Spleen (tissue), 11 donors: Measurements from ENCODE around the gene TOMM40L. TPM values are rescaled to one million over a fixed set of nuclear protein-coding genes. Genes with fewer than 3 reads are reported as not detected.
"Not testable (repeated sequence)": the region's sequence is repeated elsewhere in the genome, so short reads cannot be mapped to it uniquely, and the experiment has no call there.

ENCODE experiments used
- DNase-seq: peaks from one replicate; pipeline ENCODE4 v3.0.0-alpha.2; 2020
- H3K27ac ChIP-seq, 8 donors: fragments of 200-600 bp; sonication (generic) in 7 of 8; 1 replicate in 4 of 8; 2 replicates in 4 of 8; pipeline versions ENCODE4 v1.5.0 to v1.8.0; 2016 to 2021; ENCODE audit warnings: inconsistent platforms in 4 of 8, mild to moderate bottlenecking in 4 of 8, moderate library complexity in 1 of 8
- H3K27me3 ChIP-seq, 7 donors: fragments of 200-600 bp; sonication (generic) in 6 of 7; replicated peaks in 1 of 7; 1 replicate in 4 of 7; 2 replicates in 3 of 7; pipeline versions ENCODE4 v1.5.0 to v1.8.0; 2016 to 2021; ENCODE audit warnings: inconsistent platforms in 3 of 7, mild to moderate bottlenecking in 1 of 7
- H3K36me3 ChIP-seq, 6 donors: fragments of 200-600 bp; sonication (generic) in 5 of 6; 1 replicate in 4 of 6; 2 replicates in 2 of 6; pipeline versions ENCODE4 v1.5.0 to v1.8.0; 2016 to 2021; ENCODE audit warnings: inconsistent platforms in 2 of 6
- H3K4me1 ChIP-seq, 6 donors: fragments of 200-600 bp; sonication (generic) in 5 of 6; 1 replicate in 3 of 6; 2 replicates in 3 of 6; pipeline versions ENCODE4 v1.5.0 to v1.8.0; 2016 to 2021; ENCODE audit warnings: inconsistent platforms in 3 of 6
- H3K4me3 ChIP-seq, 8 donors: fragments of 200-600 bp; sonication (generic) in 7 of 8; 1 replicate in 4 of 8; 2 replicates in 4 of 8; pipeline versions ENCODE4 v1.5.0 to v1.8.0; 2016 to 2021; ENCODE audit warnings: inconsistent platforms in 4 of 8, mild to moderate bottlenecking in 4 of 8, moderate library complexity in 2 of 8
- H3K9me3 ChIP-seq, 8 donors: fragments of 200-600 bp; sonication (generic) in 7 of 8; 1 replicate in 4 of 8; 2 replicates in 4 of 8; pipeline versions ENCODE4 v1.5.0 to v1.8.0; 2016 to 2021; ENCODE audit warnings: inconsistent platforms in 4 of 8
- CTCF ChIP-seq, 11 experiments: fragments of 200-600 bp in 7 of 11; fragments of 450-650 bp in 4 of 11; sonication (generic) in 4 of 11; IDR thresholded peaks in 8 of 11; conservative IDR thresholded peaks in 3 of 11; 1 replicate in 7 of 11; 2 replicates in 4 of 11; pipeline versions ENCODE4 v1.4.0 to v1.8.0; 2016 to 2021; ENCODE audit warnings: antibody characterized with exemption in 11 of 11, inconsistent platforms in 4 of 11, mild to moderate bottlenecking in 1 of 11
- POLR2A ChIP-seq, 3 donors: fragments of 450-650 bp; IDR thresholded peaks; one replicate each; pipeline ENCODE4 v1.5.1; 2017; ENCODE audit warnings: antibody characterized with exemption in 3 of 3, mild to moderate bottlenecking in 1 of 3
- POLR2AphosphoS5 ChIP-seq, 3 donors: sonication (generic); formaldehyde crosslinking; IDR thresholded peaks; one replicate each; pipeline ENCODE4 v1.5.1; 2017; ENCODE audit warnings: antibody characterized with exemption in 3 of 3
- WGBS, 5 donors: extraction: QIAGEN DNeasy Blood & Tissue Kit in 3 of 5; methylation state at CpG; one replicate each; pipeline versions ENCODE4 v1.1.5 to v1.1.7; 2013 to 2018; 5-methylcytosine and 5-hydroxymethylcytosine counted together
- intact Hi-C: fragments of 100-400 bp; cut with DNase I; formaldehyde crosslinking; loops from one replicate; pipeline ENCODE4 v1.15.0; 2023; ENCODE audit warnings: low total_unique reads
- polyA plus RNA-seq, 3 donors: library from polyadenylated mRNA; stranded (reverse); fragments of 200-250 nt; gene quantifications; one replicate each; pipeline ENCODE4 v1.2.1, GENCODE V29; 2013
- total RNA-seq, 7 donors: library from RNA; depleted of rRNA in 3 of 7; stranded (reverse); fragments of >200 nt in 3 of 7; fragmentation: NEBNext Ultra II Directional in 4 of 7; extraction: Animal tissue kit (Norgen Biotek cat#: 25700) in 4 of 7; gene quantifications; one replicate each; pipeline versions ENCODE4 v1.1.0 to v1.2.1, GENCODE V29; 2016 to 2021
- donor health status: healthy with polysubstance abuse.
- donor health status: DM: no; HTN: no; CAD: no; lungs with moderate emphysema.
- donor health status: DM: no; HTN: no; CAD: no.
- donor health status: Bipolar disorder and iron deficiency.
- donor health status: healthy.
- donor health status: DM: no; HTN: no; CAD: no.
- donor health status: DM: yes; HTN: yes; CAD: no.

Gene TOMM40L
- total and polyA plus RNA-seq, 10 donors: 6.2 to 15.3 (median 9.5) TPM

DNA sequence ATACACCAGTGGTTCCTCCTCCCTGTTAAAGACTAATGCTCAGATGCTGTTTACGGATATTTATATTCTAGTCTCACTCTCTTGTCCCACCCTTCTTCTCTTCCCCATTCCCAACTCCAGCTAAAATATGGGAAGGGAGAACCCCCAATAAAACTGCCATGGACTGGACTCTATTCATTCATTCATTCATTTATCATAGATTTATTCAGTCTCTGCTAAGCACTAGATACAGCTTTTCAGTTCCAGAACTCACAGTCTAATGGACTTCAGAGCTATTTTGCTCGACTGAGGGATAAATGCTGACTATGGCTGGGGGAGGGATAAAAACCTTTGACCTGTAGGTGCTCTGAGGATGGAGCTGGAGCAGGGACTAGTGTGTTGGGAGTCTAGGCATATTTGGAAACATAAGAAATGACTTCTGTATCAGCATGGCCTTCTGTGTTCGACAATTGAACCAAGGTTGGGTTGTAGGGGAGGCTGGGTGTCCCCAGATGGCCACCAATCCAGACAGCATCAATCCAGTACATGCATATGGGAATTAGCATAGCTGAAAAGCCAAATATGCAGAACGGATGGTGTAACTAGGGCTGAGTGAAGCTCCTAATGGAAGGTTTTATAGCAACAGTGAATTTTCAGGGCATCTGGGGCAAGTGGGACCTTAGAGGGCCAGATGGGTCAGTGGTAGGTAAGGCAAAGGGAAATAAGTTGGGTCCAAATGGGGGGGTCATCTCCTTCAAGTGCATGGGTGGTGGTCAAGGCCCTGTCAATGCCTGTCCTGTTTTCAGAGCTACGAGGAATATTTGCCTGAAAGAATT lies 6.6 kb upstream of the TOMM40L start:
- peak overlapping the region in 3 of 8 donors; percentile 89 to 95 (median 94) for H3K27ac ChIP-seq
- H3K4me1 ChIP-seq: peaks cover 0 to 54% (median 23%) of the 10 kb centered on the region in 6 donors
- DNase-seq: no peak
- no peaks in the 10 kb centered on the region for H3K9me3 ChIP-seq
- WGBS, 5 donors: 88 to 94% (median 93%) methylated on average over 5 of the region's 5 CpGs
- peaks cover 0 to 35% (median 8%) of the 10 kb centered on the region in 6 donors for H3K36me3 ChIP-seq
- no peak for TF ChIP-seq POLR2AphosphoS5 (IDR thresholded peaks at IDR 0.05)
- no peak for TF ChIP-seq CTCF (IDR thresholded peaks at IDR 0.05 in 8 of 11, conservative IDR thresholded peaks at IDR 0.05 in 3 of 11)
- no peak for TF ChIP-seq POLR2A (IDR thresholded peaks at IDR 0.05)
- H3K4me3 ChIP-seq: no peak overlapping the region
- intact Hi-C loops: no loop called here
- peaks cover 0 to 20% (median 0%) of the 10 kb centered on the region in 7 donors for H3K27me3 ChIP-seq

DNA sequence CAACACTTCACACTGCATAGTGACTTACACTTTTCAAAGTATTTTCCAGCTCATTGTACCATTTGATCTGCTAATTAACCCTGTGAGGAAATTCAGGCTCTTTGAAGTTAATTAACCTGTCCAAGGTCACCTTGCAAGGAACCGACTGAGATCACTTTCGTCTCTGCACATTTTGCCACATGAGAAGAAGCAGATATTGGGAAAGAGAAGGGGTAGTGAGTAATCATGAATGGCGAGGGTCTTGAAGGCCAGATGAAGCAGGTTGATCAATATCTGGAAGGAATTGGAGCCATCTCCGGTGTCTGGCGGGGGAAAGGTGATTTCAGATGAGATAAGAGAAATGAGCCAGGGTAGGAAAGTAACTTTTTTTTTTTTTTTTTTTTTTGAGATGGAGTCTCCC lies 5.9 kb upstream of the TOMM40L start:
- intact Hi-C loops: no loop called here
- no peak for DNase-seq
- peaks cover 0 to 20% (median 0%) of the 10 kb centered on the region in 7 donors for H3K27me3 ChIP-seq
- TF ChIP-seq POLR2AphosphoS5 (IDR thresholded peaks at IDR 0.05) (no peak), CTCF (IDR thresholded peaks at IDR 0.05 in 8 of 11, conservative IDR thresholded peaks at IDR 0.05 in 3 of 11) (no peak), POLR2A (IDR thresholded peaks at IDR 0.05) (no peak)
- WGBS, 5 donors: 82 to 90% (median 84%) methylated on average over 5 of the region's 5 CpGs
- peaks cover 0 to 28% (median 2%) of the 10 kb centered on the region in 6 donors for H3K36me3 ChIP-seq
- H3K4me3 ChIP-seq: no peak overlapping the region
- H3K27ac ChIP-seq: no peak overlapping the region
- no peaks in the 10 kb centered on the region for H3K9me3 ChIP-seq
- peaks cover under 1 to 54% (median 23%) of the 10 kb centered on the region in 6 donors for H3K4me1 ChIP-seq

DNA sequence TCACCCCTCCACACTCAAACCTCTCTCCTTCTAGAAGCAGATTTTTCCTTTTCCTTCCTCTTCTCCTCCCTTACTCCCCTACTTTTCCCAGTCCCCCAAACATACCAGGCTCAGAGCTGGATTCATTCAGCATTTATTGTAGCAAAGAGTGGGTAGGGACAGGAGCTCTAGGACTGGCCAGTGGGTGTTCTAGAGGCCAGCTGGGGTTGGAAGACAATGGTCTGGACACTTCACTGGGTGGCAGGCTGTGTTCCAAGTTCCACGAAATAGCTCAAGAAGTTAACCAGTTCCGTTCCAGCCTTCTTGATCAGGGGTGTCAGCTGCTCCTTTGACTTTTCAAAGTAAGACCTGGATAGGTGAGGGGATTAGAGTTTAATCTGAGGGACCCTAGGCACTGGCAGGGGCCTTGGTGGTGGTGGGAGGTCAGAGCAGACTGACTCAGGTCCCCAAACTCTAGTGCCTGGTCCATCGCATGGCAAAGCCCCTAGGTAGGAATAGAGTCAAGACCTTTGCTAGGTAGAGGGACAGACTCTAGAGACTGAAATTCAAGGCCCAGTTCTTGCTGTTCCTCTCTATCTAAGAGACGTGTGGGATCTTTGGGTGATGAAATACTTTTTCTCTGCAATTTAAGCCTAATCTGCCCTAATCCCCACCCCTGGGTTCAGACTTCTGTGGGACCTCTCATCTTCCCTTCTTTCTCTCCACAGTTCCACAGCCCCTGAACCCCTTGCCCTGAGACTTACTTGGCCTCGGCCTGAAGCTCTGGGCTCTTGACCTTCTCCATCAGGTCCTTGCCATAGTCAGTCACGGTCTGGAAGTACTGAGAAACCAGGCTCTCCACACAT lies 3.5 kb upstream of the TOMM40L start:
- H3K27me3 ChIP-seq: peaks cover 0 to 20% (median 0%) of the 10 kb centered on the region in 7 donors
- H3K27ac ChIP-seq: no peak overlapping the region
- WGBS, 5 donors: 73 to 85% (median 80%) methylated on average over 6 of the region's 6 CpGs
- H3K9me3 ChIP-seq: no peaks in the 10 kb centered on the region
- intact Hi-C loops: no loop called here
- H3K4me1 ChIP-seq: peaks cover 18 to 56% (median 35%) of the 10 kb centered on the region in 6 donors
- H3K4me3 ChIP-seq: no peak overlapping the region
- H3K36me3 ChIP-seq: peaks cover 0 to 27% (median 0%) of the 10 kb centered on the region in 6 donors
- DNase-seq: peak; percentile 41
- TF ChIP-seq POLR2A (IDR thresholded peaks at IDR 0.05) (no peak), POLR2AphosphoS5 (IDR thresholded peaks at IDR 0.05) (peak in 1 of 3 donors; percentile 10)

DNA sequence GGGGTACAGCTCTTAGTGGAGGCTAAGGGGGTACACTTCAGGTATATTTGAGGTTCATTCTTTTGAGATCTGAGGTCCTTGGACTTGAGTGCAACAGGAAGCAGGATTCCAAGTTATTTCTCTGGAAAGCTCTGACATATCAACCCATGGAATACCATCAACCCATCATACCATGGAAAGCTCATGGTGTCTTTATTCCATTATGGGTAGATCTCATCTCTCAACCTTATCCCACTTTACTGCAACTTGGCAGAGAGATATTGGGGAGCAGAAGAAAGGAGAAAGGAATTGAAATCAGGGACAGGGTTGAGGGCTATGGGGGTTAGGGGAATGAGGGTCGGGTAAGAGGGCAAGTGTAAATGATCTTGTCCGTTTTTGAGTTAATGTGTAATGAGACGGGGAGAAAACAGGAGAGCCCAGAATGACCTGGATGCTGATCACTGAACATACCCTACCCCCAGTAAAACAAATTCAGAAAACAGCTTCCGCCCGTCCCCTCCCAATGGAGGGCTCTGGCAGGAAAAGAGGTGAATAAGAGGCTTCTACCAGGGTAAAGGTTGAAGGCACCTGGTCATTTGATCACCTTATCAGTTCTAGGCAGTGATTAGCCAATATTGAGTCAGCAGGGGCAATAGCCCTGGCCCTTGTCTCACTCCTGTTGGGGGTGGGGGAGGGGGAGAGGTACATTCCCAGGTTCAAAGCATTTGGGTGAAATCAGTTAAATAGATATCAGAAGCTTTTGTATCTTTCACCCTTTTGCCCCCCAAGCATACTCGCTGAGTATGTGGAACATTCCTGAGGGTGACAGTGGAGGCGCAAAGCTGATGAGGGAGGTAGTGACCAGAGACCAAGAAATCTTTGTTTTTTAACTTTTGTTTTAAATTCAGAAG lies 1.8 kb upstream of the TOMM40L start:
- H3K4me1 ChIP-seq: peaks cover 22 to 52% (median 30%) of the 10 kb centered on the region in 6 donors
- H3K27me3 ChIP-seq: peaks cover 0 to 20% (median 0%) of the 10 kb centered on the region in 7 donors
- peaks cover 0 to 27% (median 9%) of the 10 kb centered on the region in 6 donors for H3K36me3 ChIP-seq
- TF ChIP-seq CTCF (IDR thresholded peaks at IDR 0.05 in 8 of 11, conservative IDR thresholded peaks at IDR 0.05 in 3 of 11): no peak
- no peak for TF ChIP-seq POLR2A (IDR thresholded peaks at IDR 0.05)
- TF ChIP-seq POLR2AphosphoS5 (IDR thresholded peaks at IDR 0.05): no peak
- no peak overlapping the region for H3K4me3 ChIP-seq
- H3K9me3 ChIP-seq: no peaks in the 10 kb centered on the region
- WGBS, 5 donors: 89 to 97% (median 92%) methylated on average over 7 of the region's 7 CpGs
- no peak overlapping the region for H3K27ac ChIP-seq
- peak; percentile 17 for DNase-seq
- intact Hi-C loops: no loop called here

DNA sequence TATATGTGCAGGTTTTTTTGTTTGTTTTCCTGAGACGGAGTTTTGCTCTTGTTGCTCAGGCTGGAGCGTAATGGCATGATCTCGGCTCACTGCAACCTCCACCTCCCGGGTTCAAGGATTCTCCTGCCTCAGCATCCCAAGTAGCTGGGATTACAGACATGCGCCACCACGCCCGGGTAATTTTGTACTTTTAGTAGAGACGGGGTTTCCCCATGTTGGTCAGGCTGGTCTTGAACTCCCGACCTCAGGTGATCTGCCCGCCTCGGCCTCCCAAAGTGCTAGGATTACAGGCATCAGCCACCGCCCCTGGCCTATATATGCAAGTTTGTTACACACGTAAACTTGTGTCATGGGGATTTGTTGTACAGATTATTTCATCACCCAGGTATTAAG lies 1.2 kb upstream of the TOMM40L start:
- WGBS, 5 donors: 79 to 92% (median 91%) methylated on average over 13 of the region's 13 CpGs

More for the DNA sequence above, 1.2 kb upstream of the TOMM40L start:
- peak; percentile 54 for DNase-seq
- peaks cover 22 to 46% (median 30%) of the 10 kb centered on the region in 6 donors for H3K4me1 ChIP-seq
- peaks cover 0 to 27% (median 14%) of the 10 kb centered on the region in 6 donors for H3K36me3 ChIP-seq
- H3K9me3 ChIP-seq, H3K4me3 ChIP-seq: not testable (repeated sequence)
- peak overlapping the region in 3 of 8 donors; percentile 79 to 85 (median 81) for H3K27ac ChIP-seq
- H3K27me3 ChIP-seq: peaks cover 0 to 20% (median 0%) of the 10 kb centered on the region in 7 donors
- intact Hi-C loops: loop anchor here (5.0 kb wide), 2 partner anchors 73 to 148 kb away; no protein-coding TSS in a partner anchor
